GM19468 (cell line): Measurements from ENCODE around the gene CHST2.

Source experiments
- ATAC-seq: cut with Tn5 transposase; IDR thresholded peaks from one replicate; pipeline ENCODE4 v1.9.1; 2021; ENCODE audit warnings: mild to moderate bottlenecking, moderate library complexity, moderate number of reproducible peaks; ENCODE audit not compliant: unreplicated experiment; ENCODE audit errors: extremely low read depth

The CHST2 gene

DNA sequence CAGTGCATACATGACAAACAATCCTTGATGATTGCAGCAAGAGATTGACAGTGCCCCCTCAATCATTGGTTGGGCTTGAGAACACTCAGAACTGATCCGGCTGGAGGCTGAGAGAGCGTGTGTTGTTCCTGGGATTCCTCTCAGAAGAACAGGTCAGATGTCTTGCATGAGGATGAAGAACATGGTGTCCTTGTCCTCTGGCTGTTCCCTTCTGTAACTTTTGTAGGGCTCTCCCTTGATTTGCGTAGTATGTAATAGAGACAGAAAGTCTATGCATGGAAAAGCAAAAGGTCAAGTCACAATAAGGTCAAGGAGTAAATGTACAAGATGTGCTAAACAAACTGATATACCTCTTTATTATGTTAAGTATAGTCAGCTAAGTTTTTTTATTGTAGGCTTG, 8.2 kb downstream of the CHST2 start:
- no peak for ATAC-seq

- ATAC-seq = no peak
Observed at GRCh38 chr3:143128227-143128955, 8.8 kb downstream of the CHST2 start.

DNA sequence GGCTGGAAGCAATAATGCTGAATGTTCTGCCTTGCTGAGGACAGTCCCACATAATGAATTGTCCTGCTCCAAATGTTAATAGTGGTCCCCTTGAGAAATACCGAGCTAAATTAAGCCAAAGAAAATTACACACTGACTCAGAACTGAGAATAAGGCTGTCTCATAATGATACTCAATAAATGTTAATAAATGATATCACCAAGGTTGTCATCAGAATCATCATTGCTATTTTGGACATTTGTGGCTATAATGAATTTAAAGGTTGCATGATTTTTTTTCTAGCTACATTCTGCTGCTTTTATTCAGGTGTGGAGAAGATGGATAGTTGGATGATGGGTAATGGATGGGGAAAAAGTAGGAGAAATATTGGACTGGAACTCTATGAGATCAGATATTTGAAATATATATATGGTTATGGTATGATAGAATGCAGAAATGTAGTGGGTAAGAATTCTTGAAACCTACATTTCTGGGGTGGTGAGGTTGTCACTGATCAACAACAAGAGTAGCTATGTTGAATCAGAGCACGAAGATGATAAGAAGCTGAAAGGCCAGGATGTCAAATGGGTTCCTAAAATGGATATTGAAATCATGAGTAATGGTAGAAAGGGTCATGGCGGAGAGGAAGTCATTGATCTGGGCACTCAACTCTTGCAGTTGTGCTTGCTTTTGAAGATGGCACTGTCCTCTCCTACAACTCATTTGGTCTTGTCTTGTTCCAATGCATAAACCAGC, 12.8 kb downstream of the CHST2 start:
- ATAC-seq = no peak

DNA sequence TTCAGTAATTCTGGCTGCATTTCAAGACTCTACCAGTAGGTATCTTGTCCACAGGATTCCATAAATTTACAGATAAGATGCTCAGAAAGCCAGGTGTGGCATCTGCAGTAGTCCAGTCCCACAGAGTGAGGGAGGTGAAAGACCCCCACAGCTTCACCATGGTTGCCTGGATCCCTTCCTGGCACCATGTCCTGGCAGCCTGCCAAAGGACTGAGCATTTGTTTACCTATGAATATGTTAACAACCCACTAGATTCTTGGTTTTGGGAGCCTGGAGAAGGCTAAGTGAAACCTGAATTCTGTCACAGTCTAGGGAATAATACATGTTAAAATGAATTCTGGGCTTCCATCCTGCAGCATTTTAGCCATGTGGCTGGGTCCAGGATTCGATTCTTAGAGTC, 14.9 kb downstream of the CHST2 start:
- ATAC-seq = no peak

- no peak for ATAC-seq
Observed at GRCh38 chr3:143135150-143135549, 15.6 kb downstream of the CHST2 start.

- ATAC-seq = no peak
Observed at GRCh38 chr3:143137435-143138036, 18.0 kb downstream of the CHST2 start.

GRCh38 chr3:143138953-143139352, 19.4 kb downstream of the CHST2 start:
- ATAC-seq = no peak

GRCh38 chr3:143139762-143140161, 20.2 kb downstream of the CHST2 start:
- no peak for ATAC-seq

DNA sequence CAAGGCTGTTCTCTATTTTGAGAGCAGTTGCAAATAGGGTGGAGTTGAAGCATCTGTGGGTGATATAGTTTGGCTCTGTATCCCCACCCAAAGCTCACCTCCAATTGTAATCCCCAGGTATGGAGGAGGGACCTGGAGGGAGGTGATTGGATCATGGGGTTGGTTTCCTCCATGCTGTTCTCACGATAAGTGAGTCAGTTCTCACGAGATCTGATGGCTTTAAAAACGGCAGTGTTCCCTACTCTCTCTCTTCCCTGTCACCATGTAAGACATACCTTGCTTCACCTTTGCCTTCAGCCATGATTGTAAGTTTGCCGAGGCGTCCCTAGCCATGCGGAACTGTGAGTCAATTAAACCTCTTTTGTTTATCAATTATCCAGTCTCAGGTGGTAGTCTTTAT, 21.0 kb downstream of the CHST2 start:
- no peak for ATAC-seq

GRCh38 chr3:143142354-143142753, 22.8 kb downstream of the CHST2 start:
- no peak for ATAC-seq

GRCh38 chr3:143145906-143146305, 26.3 kb downstream of the CHST2 start:
- ATAC-seq = no peak

DNA sequence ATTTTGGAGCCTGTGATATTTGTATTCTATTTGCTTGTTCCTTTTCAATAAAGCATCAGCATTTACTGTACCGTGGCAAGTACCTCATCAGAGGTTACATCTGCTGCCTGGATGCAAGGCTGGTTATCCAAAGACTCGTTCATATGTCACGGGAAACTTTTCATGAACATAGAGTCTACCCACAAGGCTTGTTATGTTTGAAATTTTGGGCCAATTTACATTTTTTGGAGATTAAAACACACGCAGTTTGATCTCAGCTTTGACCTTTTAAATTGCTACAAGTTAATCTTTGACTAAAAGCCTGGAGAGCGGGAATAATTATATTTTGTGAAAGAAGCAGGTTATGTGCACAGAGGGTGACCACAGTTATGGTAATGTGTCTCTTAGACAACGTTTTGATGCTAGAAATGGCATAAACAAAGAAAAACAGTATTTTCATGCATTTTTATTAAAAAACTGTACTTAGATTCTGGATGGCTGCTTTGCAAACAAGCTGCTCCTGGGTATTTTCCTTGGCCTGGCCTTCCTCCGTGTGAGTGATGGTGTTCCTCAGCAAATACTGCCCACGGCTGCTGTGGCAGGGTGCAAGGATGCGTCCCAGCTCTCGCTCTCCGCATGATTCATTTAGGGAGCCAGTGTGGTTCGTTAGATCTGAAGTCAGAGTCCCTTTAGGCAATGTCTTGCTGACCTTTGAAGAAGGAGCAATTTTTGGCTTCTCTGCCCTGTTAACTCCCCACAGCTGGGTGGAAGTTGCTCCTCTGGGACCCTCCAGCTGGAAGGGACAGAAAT, 27.1 kb downstream of the CHST2 start:
- ATAC-seq = no peak

- ATAC-seq = no peak
Observed at GRCh38 chr3:143147707-143148106, 28.1 kb downstream of the CHST2 start.

DNA sequence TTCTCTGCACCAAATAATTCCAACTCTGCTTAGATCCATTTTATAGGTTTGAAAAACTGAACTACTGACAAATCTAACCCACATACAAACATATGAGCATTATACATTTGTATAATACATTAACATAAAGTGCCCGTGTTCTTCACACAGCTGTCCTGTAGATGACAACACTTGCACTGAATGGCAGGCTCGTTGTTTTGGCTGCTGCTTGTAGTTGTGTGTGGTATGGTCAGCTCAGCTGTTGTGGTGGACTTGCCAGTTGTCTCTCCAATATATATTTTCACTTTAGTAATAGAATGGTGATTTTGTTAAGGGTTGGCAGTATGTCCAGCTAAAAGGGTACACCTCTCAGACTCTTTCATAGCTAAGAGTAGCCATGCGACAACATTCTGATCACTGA, 30.5 kb downstream of the CHST2 start:
- ATAC-seq = no peak

DNA sequence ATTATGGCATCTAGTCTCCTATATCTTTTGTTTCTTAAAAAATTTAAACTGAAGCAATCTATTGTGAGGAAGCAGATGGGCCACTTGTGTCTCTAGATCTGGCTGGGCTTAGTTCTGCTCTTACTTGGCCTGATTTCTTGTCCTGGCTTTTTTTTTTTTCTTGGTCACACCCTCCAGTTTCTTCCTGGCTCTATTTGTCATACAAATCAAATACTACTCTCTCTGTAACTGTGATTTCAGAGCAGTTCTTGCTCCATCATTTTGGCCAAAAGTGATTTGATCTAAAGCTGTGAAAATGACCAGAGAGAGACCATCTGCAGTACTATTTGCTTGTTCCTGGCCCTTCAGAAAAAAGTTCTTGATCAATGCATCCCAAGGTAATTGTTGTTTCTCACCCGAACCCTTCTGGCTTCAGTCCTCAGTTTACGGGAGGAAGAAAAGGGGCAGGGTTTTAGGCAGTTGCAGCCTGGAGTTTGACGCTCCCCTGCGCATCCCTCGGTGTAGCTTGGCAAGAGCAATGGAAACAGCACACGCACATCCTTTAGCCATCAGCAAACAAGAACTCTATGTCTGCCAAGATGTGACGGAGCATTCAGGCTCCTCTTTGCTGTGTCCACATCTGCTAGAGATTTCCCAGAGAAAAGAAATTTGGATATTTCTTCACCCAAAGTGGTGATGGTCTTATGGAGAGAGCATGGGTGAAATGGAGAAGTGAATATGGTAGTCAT, 31.6 kb downstream of the CHST2 start:
- ATAC-seq = no peak

DNA sequence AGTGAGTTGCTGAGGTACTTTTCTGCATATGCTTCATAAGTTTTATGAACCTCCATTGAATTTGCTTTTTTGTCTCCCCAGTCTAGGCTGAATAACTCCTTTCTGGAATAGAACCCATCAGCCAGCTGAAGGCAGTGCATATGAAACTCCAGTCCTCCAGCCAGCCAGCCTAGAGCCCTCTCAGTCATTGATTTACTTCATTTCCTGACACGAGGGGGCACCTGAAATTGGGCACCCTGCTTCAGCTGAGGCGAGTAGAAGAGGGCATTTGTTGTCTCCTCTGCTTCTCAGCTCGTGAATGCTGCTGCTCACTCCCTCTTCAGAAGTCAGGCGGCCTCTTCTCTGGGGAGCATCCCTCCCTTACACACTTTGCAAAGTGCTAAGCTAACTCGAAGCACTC, 32.5 kb downstream of the CHST2 start:
- ATAC-seq = no peak

GRCh38 chr3:143155756-143156155, 36.2 kb downstream of the CHST2 start:
- no peak for ATAC-seq

- peak; percentile 67 for ATAC-seq
Observed at GRCh38 chr3:143158014-143158988, 38.7 kb downstream of the CHST2 start.

DNA sequence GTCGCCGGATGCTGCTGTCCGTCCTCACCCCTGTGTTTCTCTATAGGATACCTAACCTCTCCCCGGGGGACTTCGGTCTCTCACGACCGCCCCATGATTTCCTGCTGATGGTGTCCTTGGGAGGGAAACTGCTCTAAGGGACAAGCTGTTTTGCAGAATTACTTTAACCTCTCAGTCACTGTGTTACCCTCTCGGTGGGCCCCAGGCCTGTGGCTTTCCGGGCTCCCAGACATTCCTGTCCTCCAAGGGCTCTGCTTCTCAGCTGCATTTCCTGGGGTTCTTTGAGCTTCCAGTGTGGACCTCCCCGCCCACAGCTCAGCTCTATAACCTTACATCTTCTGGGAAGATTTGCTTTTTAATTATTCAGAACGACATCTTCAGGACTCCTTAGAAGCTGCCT, 40.9 kb downstream of the CHST2 start:
- no peak for ATAC-seq
